CD1c-positive myeloid dendritic cell (primary cell): ENCODE results near the gene PSMA2.

Experiments used
- DNase-seq: peaks from one replicate; pipeline ENCODE4 v3.0.0-alpha.2; 2016; ENCODE audit errors: extremely low spot score

Gene PSMA2

GRCh38 chr7:42931834-42932651, at the start of gene PSMA2, which contains the start of gene MRPL32:
Gene PSMA2 (minus strand): TSS chr7:42932174. CDS start chr7:42932158, 16 bp downstream.
Gene MRPL32 (plus strand): TSS chr7:42932376. CDS start chr7:42932387, 11 bp downstream.
- DNase-seq: peak; percentile 99

GRCh38 chr7:42981601-42982000, 49.6 kb upstream of the PSMA2 start:
- DNase-seq: no peak

GRCh38 chr7:42980514-42980913, 48.5 kb upstream of the PSMA2 start:
- no peak for DNase-seq

DNA sequence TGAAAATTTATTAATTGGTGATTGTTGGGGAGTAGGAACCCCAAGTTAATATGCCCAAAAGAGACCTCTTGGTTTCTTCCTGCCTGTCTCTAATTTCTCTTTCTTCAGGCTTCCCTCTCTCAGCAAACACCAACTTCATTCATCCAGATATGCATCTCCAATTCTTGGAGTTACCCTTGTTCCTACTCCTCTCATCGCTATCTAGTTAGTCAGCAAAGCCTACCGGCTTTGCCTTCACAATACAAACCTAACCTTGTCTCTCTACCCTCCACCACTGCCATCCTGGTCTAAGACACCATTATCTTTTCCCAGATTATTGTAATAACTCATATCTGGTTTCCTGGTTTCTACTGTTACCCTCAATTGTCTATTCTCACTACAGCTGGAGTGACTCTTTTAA, 48.1 kb upstream of the PSMA2 start:
- DNase-seq: no peak

- no peak for DNase-seq
These were observed 46.5 kb upstream of the PSMA2 start for GRCh38 chr7:42978496-42978895.

DNA sequence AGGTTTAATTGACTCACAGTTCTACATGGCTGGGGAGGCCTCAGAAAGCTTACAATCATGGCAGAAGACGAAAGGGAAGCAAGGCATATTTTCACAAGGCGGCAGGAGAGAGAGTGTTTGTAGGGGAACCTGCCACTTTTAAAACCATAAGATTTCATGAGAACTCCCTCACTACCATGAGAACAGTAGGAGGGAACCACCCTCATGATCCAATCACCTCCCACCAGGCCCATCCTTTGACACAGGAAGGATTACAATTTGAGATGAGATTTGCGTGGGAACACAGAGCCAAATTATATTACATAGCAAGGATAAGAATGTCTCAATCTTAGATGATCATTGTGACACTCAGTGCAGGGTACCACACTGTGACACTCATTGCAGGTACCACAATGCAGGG, 44.4 kb upstream of the PSMA2 start:
- no peak for DNase-seq

GRCh38 chr7:42972699-42973500, 40.9 kb upstream of the PSMA2 start:
- no peak for DNase-seq

- DNase-seq: no peak
These were observed 35.4 kb upstream of the PSMA2 start for GRCh38 chr7:42967391-42967790.

GRCh38 chr7:42964849-42965805, 33.2 kb upstream of the PSMA2 start:
- no peak for DNase-seq

- no peak for DNase-seq
These were observed 32.3 kb upstream of the PSMA2 start for GRCh38 chr7:42964293-42964692.

- DNase-seq: no peak
These were observed 29.2 kb upstream of the PSMA2 start for GRCh38 chr7:42961170-42961569.

DNA sequence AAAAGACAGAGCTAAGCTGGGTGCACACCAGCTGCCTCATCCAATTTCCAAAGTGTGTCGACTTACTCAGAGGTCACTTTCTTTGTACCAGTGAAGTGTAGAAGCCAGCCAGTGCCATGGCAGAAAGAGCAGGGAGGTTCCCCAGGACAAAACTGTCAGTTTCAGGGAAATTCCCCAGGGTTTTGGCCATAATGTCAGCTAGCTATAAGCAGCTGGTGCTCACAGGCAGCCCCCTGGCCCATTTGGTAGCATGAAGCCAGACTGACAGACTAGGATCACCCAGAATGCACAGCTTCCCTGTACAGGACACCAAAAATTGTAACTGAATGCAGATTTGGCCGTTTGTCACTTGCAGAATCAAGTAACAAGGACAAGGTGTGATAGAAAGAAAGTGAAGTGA, 28.8 kb upstream of the PSMA2 start:
- no peak for DNase-seq

DNA sequence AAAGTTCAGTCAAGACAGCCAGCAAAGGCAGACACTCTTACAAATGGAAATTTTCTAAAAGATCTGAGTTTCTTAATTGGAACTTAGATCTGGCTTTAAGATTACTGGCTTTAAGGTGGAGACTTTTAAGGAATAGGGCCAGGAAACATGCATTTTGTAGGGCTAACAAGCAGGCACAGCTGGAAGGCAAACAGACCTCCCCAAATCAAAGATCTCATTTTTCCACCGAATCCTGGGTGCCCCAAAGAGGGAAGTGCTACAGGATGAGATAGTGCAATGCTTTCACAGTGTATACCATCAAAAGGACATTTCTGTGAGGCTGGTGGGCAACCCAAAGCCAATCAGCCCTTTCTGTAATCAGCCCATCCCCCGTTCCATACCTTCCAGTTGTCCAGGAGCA, 27.6 kb upstream of the PSMA2 start:
- DNase-seq: no peak

DNA sequence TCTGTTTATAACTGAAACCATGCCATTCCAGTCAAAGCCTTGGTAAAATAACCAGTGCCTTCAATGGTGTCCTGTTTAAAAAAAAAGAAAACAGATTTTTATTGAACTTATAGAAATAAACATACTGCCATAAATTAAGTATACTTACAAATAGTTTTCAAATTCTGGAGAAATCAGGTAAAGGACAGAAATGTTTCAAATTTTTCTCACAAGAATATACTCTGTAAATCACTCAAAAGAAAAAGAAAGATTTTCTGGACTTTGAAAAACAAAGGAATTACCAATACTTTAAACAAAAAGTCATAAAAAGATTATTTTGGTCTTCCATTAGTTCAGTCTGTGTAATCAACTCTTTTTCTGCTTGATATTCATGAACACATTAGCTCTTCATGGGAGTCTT, 24.1 kb upstream of the PSMA2 start:
- no peak for DNase-seq

DNA sequence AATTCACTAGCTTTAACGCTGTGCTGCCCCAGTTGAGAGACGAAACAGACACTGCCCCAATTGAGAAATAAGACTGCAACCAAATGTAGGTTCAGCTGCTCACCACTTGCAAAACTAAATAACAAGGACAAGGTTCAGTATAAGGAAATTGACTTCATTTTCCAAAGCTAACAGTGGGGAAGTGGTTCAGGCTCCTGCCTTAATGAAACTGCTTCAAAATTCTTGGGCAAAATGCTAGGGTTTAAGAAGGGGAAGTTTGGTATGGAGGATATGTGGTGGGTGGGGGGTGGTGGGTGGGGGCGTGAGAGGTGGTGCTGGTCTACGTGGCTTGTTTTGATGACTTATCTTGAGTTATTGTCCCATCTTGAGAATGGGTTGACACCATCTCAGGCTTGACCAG, 22.0 kb upstream of the PSMA2 start:
- peak; percentile 64 for DNase-seq

DNA sequence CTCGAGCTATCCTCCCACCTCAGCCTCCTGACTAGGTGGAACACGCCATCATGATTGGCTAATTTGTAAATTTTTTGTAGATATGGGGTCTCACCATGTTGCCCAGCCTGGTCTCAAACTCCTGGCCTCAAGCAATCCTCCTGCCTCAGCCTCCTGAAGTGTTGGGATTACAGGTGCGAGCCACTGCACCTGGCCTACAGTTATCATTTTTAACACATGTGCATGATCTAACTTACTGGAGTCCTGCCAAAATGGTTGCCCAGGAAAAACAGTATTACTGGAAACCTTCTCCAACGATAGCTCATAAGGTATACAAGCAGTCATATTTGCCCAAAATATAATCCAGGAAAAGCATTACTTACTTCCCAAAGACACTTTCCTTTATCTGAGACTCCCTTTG, 20.4 kb upstream of the PSMA2 start:
- DNase-seq: no peak

- DNase-seq: no peak
These were observed 18.4 kb upstream of the PSMA2 start for GRCh38 chr7:42950417-42950816.

- DNase-seq: no peak
These were observed 15.5 kb upstream of the PSMA2 start for GRCh38 chr7:42947521-42947920.

GRCh38 chr7:42946627-42946950, 14.6 kb upstream of the PSMA2 start:
- DNase-seq: peak; percentile 27

DNA sequence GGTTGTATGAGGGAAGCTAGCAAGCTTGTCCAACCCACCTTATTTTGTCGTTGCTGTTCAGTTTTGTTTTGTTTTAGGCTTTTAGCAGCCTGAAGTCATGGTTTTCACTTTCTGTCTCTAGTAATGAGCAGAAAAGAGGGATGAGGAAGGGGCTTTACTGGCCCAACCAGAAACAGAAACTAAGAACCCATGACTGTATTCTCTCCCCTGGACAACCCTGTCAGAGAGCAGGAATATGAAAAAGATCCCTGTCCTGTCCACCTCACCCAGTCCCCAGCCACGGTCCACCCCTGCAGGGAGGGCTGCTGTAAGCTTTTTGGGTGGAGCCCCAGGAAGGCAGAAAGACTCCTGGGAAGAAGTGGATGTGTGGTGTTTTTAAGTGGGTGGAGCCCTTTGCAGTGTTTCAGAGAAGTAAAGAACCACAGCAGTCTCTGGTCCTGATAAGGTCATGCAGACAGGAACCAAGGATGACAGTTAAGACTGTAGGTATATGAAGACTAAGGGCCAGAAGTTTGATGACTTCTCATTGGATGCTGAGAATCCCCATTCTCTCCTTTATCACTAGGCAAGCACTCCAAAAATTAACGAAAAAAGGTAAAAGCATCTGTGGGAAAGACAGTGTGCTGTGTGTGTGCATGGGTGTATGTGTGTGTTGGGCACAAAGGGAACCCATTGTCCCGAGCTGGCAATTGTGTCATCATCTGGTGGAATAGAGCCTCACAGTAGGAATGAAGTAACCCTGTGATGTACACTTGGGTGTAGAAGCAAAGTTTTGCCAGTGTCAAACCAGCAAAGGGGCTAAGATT, 14.1 kb upstream of the PSMA2 start:
- peak; percentile 22 for DNase-seq
